HepG2 (cell line): ENCODE results near the gene SF3B2. TPM values are rescaled to one million over a fixed set of nuclear protein-coding genes. Genes with fewer than 3 reads are reported as not detected.

Source experiments
- ATF3 ChIP-seq: sonication (generic); formaldehyde crosslinking; IDR thresholded peaks from 2 replicates; pipeline ENCODE4 v1.4.0; 2020; ENCODE audit warnings: missing genetic modification reagents
- CENPX ChIP-seq: sonication (generic); formaldehyde crosslinking; IDR thresholded peaks from 2 replicates; pipeline ENCODE4 v1.9.0; 2021; ENCODE audit warnings: mild to moderate bottlenecking, missing genetic modification reagents, moderate library complexity
- CREB1 ChIP-seq, 2 experiments: fragments of 450-650 bp in 1 of 2; IDR thresholded peaks; 2 replicates each; pipeline ENCODE4 v1.6.1; 2016 to 2017; ENCODE audit warnings: control low read depth in 1 of 2, mild to moderate bottlenecking in 1 of 2, missing compliant biosample characterization in 1 of 2, missing genetic modification characterization in 1 of 2
- FOSL1 ChIP-seq: sonication (generic); formaldehyde crosslinking; IDR thresholded peaks from 2 replicates; pipeline ENCODE4 v1.9.0; 2021; ENCODE audit warnings: missing genetic modification reagents, borderline replicate concordance
- IKZF1 ChIP-seq: fragments of 450-650 bp; IDR thresholded peaks from 2 replicates; pipeline ENCODE4 v1.7.1; 2016
- KDM6A ChIP-seq: IDR thresholded peaks from 2 replicates; pipeline ENCODE4 v1.6.1; 2016; ENCODE audit warnings: low read depth
- KLF11 ChIP-seq: IDR thresholded peaks from 2 replicates; pipeline ENCODE4 v1.6.1; 2016; ENCODE audit warnings: missing compliant biosample characterization
- KMT2B ChIP-seq: IDR thresholded peaks from 2 replicates; pipeline ENCODE4 v1.6.1; 2016; ENCODE audit warnings: missing genetic modification reagents, missing compliant biosample characterization
- LCORL ChIP-seq, 2 experiments: fragments of 450-650 bp in 1 of 2; sonication (generic) in 1 of 2; formaldehyde crosslinking in 1 of 2; IDR thresholded peaks; 2 replicates each; pipeline versions ENCODE4 v1.5.0 to v1.6.1; 2017 to 2020; ENCODE audit warnings: antibody characterized with exemption in 1 of 2, missing genetic modification reagents in 1 of 2
- NFKB2 ChIP-seq: sonication (generic); formaldehyde crosslinking; IDR thresholded peaks from 2 replicates; pipeline ENCODE4 v1.4.0; 2020; ENCODE audit warnings: missing genetic modification reagents, borderline replicate concordance
- SOX6 ChIP-seq, 2 experiments: fragments of 450-650 bp in 1 of 2; sonication (generic) in 1 of 2; formaldehyde crosslinking in 1 of 2; IDR thresholded peaks; 2 replicates each; pipeline versions ENCODE4 v1.4.0 to v1.6.1; 2017 to 2020; ENCODE audit warnings: antibody characterized with exemption in 1 of 2, mild to moderate bottlenecking in 1 of 2, missing genetic modification reagents in 1 of 2
- STAT5B ChIP-seq: sonication (generic); formaldehyde crosslinking; IDR thresholded peaks from 2 replicates; pipeline ENCODE4 v1.4.0; 2020; ENCODE audit warnings: missing genetic modification reagents
- ZBTB1 ChIP-seq: sonication (generic); formaldehyde crosslinking; IDR thresholded peaks from 2 replicates; pipeline ENCODE4 v1.4.0; 2020; ENCODE audit warnings: missing genetic modification reagents, borderline replicate concordance
- ZFP36 ChIP-seq: fragments of 150-350 bp; IDR thresholded peaks from 2 replicates; pipeline ENCODE4 v1.6.1; 2018; ENCODE audit warnings: borderline replicate concordance, low read length, low read depth; ENCODE audit not compliant: partially characterized antibody
- ZNF142 ChIP-seq: sonication (generic); formaldehyde crosslinking; IDR thresholded peaks from 2 replicates; pipeline ENCODE4 v1.4.0; 2020; ENCODE audit warnings: missing genetic modification reagents
- ZNF224 ChIP-seq: sonication (generic); formaldehyde crosslinking; IDR thresholded peaks from 2 replicates; pipeline ENCODE4 v1.5.0; 2020; ENCODE audit warnings: mild to moderate bottlenecking, missing genetic modification reagents
- polyA plus RNA-seq, 8 experiments: library from polyadenylated mRNA; depleted of rRNA in 3 of 8; stranded (reverse) in 7 of 8; unstranded in 1 of 8; fragments of >200 nt; fragmentation: Illumina TruSeq in 4 of 8; extraction: Trizol in 4 of 8; gene quantifications; 2 replicates each; pipeline versions ENCODE4 v1.2.1 to v1.2.3, GENCODE V29; 2011 to 2016; ENCODE audit warnings: low read depth in 4 of 8, missing spikeins in 1 of 8, mixed read lengths in 1 of 8; ENCODE audit not compliant: insufficient read depth in 1 of 8
- total RNA-seq, 5 experiments: library from RNA; depleted of rRNA; stranded (reverse); fragments of >200 nt; fragmentation: Illumina TruSeq; extraction: Trizol; gene quantifications; 2 replicates each; pipeline ENCODE4 v1.2.3, GENCODE V29; 2016; ENCODE audit warnings: low read depth in 1 of 5
- TF ChIP-seq, protein P1 (sequence below): IDR thresholded peaks from 2 replicates; pipeline ENCODE4 v1.6.1; 2012; ENCODE audit warnings: low read length, improper control_type of control experiment
- TF ChIP-seq, protein P2 (sequence below): fragments of 450-650 bp; IDR thresholded peaks from 2 replicates; pipeline ENCODE4 v1.6.1; 2017

Gene SF3B2
- total and polyA plus RNA-seq, 2 of the 13 experiments (the other 11 are each of a cell fraction or from before 2014, with no cell fraction given), result 70.4 to 153 TPM

GRCh38 chr11:66069715-66070603 is 17.8 kb downstream of the SF3B2 start, which contains the start of gene PACS1 (continued):
- TF ChIP-seq CREB1 (IDR thresholded peaks at IDR 0.05) (no peak), CREB1 (CRISPR knock-in tag; IDR thresholded peaks at IDR 0.05) (no peak), NFKB2 (0 out of 2 replicates have a peak, but pooled peaks have one; percentile 52), KLF11 (CRISPR knock-in tag) (no peak), STAT5B (CRISPR knock-in tag) (no peak), FOSL1 (CRISPR knock-in tag) (no peak), KDM6A (CRISPR knock-in tag) (no peak), LCORL (IDR thresholded peaks at IDR 0.05) (no peak), LCORL (CRISPR knock-in tag; IDR thresholded peaks at IDR 0.05) (no peak), IKZF1 (no peak), ATF3 (CRISPR knock-in tag) (no peak), ZNF142 (CRISPR knock-in tag) (0 out of 2 replicates have a peak, but pooled peaks have one; percentile 39), ZNF224 (CRISPR knock-in tag) (no peak), ZBTB1 (CRISPR knock-in tag) (no peak), SOX6 (IDR thresholded peaks at IDR 0.05) (no peak), SOX6 (CRISPR knock-in tag; IDR thresholded peaks at IDR 0.05) (0 out of 2 replicates have a peak, but pooled peaks have one; percentile 11), KMT2B (CRISPR knock-in tag) (no peak), ZFP36 (no peak), CENPX (CRISPR knock-in tag) (no peak)
- TF ChIP-seq, protein P1, sequence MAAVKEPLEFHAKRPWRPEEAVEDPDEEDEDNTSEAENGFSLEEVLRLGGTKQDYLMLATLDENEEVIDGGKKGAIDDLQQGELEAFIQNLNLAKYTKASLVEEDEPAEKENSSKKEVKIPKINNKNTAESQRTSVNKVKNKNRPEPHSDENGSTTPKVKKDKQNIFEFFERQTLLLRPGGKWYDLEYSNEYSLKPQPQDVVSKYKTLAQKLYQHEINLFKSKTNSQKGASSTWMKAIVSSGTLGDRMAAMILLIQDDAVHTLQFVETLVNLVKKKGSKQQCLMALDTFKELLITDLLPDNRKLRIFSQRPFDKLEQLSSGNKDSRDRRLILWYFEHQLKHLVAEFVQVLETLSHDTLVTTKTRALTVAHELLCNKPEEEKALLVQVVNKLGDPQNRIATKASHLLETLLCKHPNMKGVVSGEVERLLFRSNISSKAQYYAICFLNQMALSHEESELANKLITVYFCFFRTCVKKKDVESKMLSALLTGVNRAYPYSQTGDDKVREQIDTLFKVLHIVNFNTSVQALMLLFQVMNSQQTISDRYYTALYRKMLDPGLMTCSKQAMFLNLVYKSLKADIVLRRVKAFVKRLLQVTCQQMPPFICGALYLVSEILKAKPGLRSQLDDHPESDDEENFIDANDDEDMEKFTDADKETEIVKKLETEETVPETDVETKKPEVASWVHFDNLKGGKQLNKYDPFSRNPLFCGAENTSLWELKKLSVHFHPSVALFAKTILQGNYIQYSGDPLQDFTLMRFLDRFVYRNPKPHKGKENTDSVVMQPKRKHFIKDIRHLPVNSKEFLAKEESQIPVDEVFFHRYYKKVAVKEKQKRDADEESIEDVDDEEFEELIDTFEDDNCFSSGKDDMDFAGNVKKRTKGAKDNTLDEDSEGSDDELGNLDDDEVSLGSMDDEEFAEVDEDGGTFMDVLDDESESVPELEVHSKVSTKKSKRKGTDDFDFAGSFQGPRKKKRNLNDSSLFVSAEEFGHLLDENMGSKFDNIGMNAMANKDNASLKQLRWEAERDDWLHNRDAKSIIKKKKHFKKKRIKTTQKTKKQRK, result no peak
- TF ChIP-seq, protein P2, sequence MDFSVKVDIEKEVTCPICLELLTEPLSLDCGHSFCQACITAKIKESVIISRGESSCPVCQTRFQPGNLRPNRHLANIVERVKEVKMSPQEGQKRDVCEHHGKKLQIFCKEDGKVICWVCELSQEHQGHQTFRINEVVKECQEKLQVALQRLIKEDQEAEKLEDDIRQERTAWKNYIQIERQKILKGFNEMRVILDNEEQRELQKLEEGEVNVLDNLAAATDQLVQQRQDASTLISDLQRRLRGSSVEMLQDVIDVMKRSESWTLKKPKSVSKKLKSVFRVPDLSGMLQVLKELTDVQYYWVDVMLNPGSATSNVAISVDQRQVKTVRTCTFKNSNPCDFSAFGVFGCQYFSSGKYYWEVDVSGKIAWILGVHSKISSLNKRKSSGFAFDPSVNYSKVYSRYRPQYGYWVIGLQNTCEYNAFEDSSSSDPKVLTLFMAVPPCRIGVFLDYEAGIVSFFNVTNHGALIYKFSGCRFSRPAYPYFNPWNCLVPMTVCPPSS, result no peak
